Measurements from ENCODE around the gene LRRC63. TPM values are rescaled to one million over a fixed set of nuclear protein-coding genes. Genes with fewer than 3 reads are reported as not detected.

LRRC63 gene
- total RNA-seq, 4 donors from 2014 or later: 1.0 TPM; not detected in 3

DNA sequence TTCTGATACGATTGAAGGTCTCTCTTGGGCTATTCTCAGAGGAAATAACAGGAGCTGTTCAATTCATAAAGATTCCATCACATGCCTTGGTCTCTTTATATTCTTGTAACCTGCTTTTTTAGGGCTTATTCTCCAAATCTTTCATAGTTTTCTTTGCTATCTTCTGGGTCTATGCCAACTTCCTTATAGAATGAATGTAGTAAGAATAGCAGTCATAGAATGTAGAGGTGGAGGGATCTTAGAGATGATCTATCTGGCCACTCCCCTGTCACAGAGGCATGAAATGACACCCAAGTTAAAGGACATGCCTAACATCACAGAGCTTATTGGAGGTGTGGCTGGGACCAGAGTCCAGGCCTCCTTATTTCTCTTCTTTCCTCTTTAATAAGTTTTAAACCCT is 42.9 kb upstream of the LRRC63 start:
- no peak for ATAC-seq (ENCODE audit: low FRiP score)

DNA sequence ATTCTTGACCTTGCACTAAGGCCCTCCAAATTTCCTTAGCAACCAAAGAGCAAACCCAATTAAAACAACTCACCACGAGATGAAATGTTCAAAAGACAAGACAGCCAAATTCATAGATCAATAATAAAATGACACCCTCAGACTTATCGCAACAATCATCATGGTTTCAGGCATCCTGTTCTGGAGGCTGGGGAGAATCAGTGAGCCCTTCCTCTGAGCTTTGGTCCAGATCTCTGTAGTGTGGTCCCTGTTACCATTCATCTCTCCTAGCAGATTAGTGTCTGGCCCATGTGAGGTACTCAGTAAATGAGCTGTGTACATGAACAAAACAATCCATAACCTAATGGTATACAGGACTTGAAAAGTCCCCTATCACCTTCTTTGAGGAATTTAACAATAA is 42.0 kb upstream of the LRRC63 start:
- ATAC-seq (ENCODE audit: low FRiP score) (no peak), DNase-seq (ENCODE audit: low spot score) (no peak)
- TF ChIP-seq, protein P1, sequence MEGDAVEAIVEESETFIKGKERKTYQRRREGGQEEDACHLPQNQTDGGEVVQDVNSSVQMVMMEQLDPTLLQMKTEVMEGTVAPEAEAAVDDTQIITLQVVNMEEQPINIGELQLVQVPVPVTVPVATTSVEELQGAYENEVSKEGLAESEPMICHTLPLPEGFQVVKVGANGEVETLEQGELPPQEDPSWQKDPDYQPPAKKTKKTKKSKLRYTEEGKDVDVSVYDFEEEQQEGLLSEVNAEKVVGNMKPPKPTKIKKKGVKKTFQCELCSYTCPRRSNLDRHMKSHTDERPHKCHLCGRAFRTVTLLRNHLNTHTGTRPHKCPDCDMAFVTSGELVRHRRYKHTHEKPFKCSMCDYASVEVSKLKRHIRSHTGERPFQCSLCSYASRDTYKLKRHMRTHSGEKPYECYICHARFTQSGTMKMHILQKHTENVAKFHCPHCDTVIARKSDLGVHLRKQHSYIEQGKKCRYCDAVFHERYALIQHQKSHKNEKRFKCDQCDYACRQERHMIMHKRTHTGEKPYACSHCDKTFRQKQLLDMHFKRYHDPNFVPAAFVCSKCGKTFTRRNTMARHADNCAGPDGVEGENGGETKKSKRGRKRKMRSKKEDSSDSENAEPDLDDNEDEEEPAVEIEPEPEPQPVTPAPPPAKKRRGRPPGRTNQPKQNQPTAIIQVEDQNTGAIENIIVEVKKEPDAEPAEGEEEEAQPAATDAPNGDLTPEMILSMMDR (IDR thresholded peaks at IDR 0.05): no peak

More for the DNA sequence above, 42.9 kb upstream of the LRRC63 start:
- TF ChIP-seq, protein P1 (IDR thresholded peaks at IDR 0.05): no peak
- DNase-seq (ENCODE audit: low spot score): no peak

DNA sequence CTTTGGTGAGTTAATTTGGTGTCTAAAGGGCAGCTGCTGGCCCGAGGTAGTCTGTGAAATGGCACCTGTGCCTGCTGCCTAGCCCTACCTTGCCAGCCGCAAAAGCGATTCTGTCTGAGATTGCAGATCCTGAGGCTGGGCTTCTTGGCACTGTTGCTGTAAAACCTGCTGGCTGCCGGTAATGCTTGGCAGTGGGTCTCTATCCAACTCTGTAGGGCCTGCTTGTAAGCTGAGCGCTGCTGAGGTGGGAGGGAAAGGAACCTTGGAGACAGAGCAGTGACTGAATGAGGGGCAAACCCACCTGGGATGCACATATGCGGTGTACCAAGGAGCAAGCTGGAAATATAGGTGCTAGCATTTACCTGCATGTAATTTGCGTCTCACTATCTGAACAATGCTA is 41.5 kb upstream of the LRRC63 start:
- TF ChIP-seq, protein P1 (IDR thresholded peaks at IDR 0.05): no peak
- DNase-seq (ENCODE audit: low spot score) (no peak), ATAC-seq (ENCODE audit: low FRiP score) (no peak)

DNA sequence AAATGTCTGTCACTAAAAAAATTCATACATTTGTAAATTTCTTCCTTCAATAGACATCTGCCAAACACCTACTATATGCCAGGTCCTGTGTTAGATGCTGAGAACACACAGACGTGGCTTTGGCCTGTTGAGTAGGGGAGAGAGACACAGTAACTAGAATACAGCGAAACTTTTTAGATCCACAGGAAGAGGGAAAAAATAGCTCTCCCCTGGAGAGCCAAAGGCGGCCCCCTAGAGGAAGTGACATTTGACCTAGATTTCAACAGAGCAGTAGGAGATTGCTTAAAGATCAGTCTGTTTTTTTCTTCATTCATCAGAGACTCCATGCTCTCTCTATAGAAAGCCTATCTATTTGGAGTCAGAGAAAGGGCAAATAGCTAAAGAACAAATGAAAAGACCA is 41.0 kb upstream of the LRRC63 start:
- DNase-seq (ENCODE audit: low spot score): no peak
- TF ChIP-seq, protein P1 (IDR thresholded peaks at IDR 0.05): no peak
- no peak for ATAC-seq (ENCODE audit: low FRiP score)

DNA sequence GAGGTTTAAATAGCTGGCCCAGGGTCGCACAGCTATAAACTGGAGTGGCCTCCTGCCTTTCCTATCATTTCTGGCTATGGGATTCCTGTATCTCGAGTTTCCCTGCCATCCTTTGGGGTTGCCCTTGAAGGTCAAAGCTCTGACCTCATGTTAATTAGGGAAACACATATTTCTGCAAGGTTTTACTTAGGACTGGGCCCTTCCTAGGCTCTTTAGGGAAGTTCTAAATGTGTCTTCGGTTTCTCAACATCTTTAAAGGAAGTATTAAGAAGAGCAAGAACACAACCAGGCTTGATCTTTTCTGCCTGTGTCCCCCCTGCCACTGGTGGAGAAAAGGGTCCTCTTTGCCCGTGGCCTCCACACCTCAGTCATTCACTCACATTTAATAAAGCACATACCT is 40.5 kb upstream of the LRRC63 start:
- DNase-seq (ENCODE audit: low spot score) (no peak), ATAC-seq (ENCODE audit: low FRiP score) (no peak)
- TF ChIP-seq, protein P1 (IDR thresholded peaks at IDR 0.05): no peak

DNA sequence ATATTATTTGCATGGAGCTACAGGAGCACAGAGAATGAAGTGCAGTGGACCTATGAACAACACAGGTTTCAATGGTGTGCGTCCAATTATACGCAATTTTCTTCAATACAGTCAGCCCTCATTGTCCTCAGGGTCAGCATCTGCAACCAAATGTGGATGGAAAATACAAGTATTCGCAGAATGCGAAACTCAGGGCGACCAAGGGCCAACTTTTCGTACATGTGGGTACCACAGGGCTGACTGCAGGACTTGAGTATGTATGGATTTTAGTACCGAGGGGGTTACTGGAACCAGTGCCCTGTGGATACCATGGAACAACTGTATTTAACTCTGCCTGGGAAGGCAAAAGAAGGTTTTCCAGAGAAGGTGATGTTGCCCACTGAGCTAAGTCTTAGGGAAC is 40.0 kb upstream of the LRRC63 start:
- DNase-seq (ENCODE audit: low spot score) (no peak), ATAC-seq (ENCODE audit: low FRiP score) (no peak)
- TF ChIP-seq, protein P1 (IDR thresholded peaks at IDR 0.05): no peak

DNA sequence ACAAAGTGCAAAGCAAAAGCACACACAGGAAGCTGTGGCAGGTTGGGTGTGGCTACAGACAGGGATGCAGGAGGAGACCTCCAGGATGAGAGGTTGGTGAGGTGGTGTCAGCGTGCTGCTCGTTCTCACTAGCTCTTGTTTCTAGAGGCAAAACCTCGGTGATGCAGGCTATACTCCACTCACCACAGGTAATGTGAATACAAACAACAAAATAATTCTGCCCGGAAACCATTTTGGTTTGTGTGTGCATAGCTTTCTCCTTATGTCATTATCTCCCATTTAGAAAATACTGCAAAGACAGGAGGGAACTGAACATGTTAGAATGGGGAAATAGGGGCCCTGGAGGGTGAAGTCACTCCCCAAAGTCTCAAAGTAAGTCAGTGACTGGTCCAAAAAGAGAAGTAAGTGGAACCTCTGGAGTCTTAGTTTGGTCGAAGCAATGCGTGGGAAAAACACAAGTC is 39.2 kb upstream of the LRRC63 start:
- no peak for DNase-seq (ENCODE audit: low spot score)
- no peak for ATAC-seq (ENCODE audit: low FRiP score)
- TF ChIP-seq, protein P1 (IDR thresholded peaks at IDR 0.05): no peak
